PFSK-1 (cell line): ENCODE data around the gene SH3BGR.

Source experiments
- FOXP2 ChIP-seq: optimal IDR thresholded peaks from 2 replicates; pipeline ENCODE3; 2011; ENCODE audit warnings: borderline replicate concordance, control low read depth, inconsistent platforms; ENCODE audit not compliant: insufficient read depth; ENCODE audit errors: extremely low read length, extremely low read depth
- POLR2AphosphoS5 ChIP-seq: IDR thresholded peaks from 2 replicates; pipeline ENCODE4 v1.6.1; 2012; ENCODE audit warnings: low read depth, mild to moderate bottlenecking, control low read depth, low read length, moderate library complexity
- SIN3A ChIP-seq: IDR thresholded peaks from 2 replicates; pipeline ENCODE4 v1.6.1; 2012; ENCODE audit warnings: mild to moderate bottlenecking, low read length, moderate library complexity, borderline replicate concordance; ENCODE audit not compliant: insufficient read depth
- TAF1 ChIP-seq: IDR thresholded peaks from 2 replicates; pipeline ENCODE4 v1.6.1; 2012; ENCODE audit warnings: low read length, control low read depth, borderline replicate concordance; ENCODE audit not compliant: insufficient read depth
- TF ChIP-seq, protein P1 (sequence below), 2 experiments: IDR thresholded peaks; 2 replicates each; pipeline versions ENCODE4 v1.6.1 to v1.8.0; 2011 to 2012; ENCODE audit warnings: low read depth in 2 of 2, low read length in 2 of 2, control low read depth in 1 of 2, inconsistent platforms in 1 of 2, mild to moderate bottlenecking in 1 of 2, moderate library complexity in 1 of 2; ENCODE audit not compliant: insufficient read depth in 1 of 2

DNA sequence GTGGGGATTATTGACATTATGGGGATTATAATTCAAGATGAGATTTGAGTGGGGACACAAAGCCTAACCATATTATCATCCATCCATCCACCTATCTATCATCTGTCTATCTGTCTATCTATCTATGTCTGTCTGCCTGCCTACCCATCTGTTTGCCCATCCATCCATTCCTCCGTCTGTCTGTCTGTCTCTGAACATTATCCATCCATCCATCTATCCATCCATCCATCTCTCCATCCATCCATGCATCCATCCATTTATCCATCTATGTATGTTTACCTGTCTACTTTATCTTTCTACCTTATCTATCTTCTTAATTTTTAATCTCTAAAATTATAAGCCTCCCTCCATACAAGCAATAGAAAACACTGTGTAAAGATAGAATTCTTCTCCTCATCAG is 47.4 kb downstream of the SH3BGR start:
- TF ChIP-seq, protein P1, sequence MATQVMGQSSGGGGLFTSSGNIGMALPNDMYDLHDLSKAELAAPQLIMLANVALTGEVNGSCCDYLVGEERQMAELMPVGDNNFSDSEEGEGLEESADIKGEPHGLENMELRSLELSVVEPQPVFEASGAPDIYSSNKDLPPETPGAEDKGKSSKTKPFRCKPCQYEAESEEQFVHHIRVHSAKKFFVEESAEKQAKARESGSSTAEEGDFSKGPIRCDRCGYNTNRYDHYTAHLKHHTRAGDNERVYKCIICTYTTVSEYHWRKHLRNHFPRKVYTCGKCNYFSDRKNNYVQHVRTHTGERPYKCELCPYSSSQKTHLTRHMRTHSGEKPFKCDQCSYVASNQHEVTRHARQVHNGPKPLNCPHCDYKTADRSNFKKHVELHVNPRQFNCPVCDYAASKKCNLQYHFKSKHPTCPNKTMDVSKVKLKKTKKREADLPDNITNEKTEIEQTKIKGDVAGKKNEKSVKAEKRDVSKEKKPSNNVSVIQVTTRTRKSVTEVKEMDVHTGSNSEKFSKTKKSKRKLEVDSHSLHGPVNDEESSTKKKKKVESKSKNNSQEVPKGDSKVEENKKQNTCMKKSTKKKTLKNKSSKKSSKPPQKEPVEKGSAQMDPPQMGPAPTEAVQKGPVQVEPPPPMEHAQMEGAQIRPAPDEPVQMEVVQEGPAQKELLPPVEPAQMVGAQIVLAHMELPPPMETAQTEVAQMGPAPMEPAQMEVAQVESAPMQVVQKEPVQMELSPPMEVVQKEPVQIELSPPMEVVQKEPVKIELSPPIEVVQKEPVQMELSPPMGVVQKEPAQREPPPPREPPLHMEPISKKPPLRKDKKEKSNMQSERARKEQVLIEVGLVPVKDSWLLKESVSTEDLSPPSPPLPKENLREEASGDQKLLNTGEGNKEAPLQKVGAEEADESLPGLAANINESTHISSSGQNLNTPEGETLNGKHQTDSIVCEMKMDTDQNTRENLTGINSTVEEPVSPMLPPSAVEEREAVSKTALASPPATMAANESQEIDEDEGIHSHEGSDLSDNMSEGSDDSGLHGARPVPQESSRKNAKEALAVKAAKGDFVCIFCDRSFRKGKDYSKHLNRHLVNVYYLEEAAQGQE (IDR thresholded peaks at IDR 0.05; ENCODE audit: insufficient read depth in 1 of 2, low read depth in 2 of 2, low read length in 2 of 2): no peak
- TF ChIP-seq TAF1: no peak
- no peak for TF ChIP-seq POLR2AphosphoS5
- no peak for TF ChIP-seq SIN3A
- TF ChIP-seq FOXP2: no peak
